Liver (tissue), 9 donors: ENCODE measurements around the gene LMTK3. TPM values are rescaled to one million over a fixed set of nuclear protein-coding genes. Genes with fewer than 3 reads are reported as not detected.

ENCODE experiments used
- DNase-seq: peaks from one replicate; pipeline ENCODE4 v3.0.0-alpha.2; 2017; ENCODE audit warnings: low spot score
- H3K27ac ChIP-seq, 2 donors: one replicate each; pipeline ENCODE4 v1.7.0; 2013; ENCODE audit warnings: inconsistent platforms in 2 of 2, low read length in 2 of 2, control low read depth in 1 of 2, low read depth in 1 of 2, mild to moderate bottlenecking in 1 of 2
- H3K27me3 ChIP-seq, 4 donors: one replicate each; pipeline versions ENCODE4 v1.6.1 to v1.7.0; 2013; ENCODE audit warnings: low read length in 3 of 4, inconsistent platforms in 1 of 4, mild to moderate bottlenecking in 1 of 4, moderate library complexity in 1 of 4; ENCODE audit not compliant: control insufficient read depth in 4 of 4, insufficient read depth in 4 of 4
- H3K36me3 ChIP-seq, 4 donors: one replicate each; pipeline versions ENCODE4 v1.6.1 to v1.7.0; 2013; ENCODE audit warnings: low read length in 3 of 4, mild to moderate bottlenecking in 3 of 4, low read depth in 1 of 4, moderate library complexity in 1 of 4; ENCODE audit not compliant: control insufficient read depth in 4 of 4, insufficient read depth in 3 of 4
- H3K4me1 ChIP-seq, 4 donors: one replicate each; pipeline versions ENCODE4 v1.6.1 to v1.7.0; 2013; ENCODE audit warnings: low read length in 3 of 4, mild to moderate bottlenecking in 3 of 4, moderate library complexity in 1 of 4; ENCODE audit not compliant: control insufficient read depth in 4 of 4, insufficient read depth in 4 of 4
- H3K4me3 ChIP-seq, 3 donors: one replicate each; pipeline versions ENCODE4 v1.6.1 to v1.7.0; 2013; ENCODE audit warnings: low read length in 3 of 3, control low read depth in 1 of 3, low read depth in 1 of 3, mild to moderate bottlenecking in 1 of 3
- H3K9ac ChIP-seq, 2 donors: one replicate each; pipeline ENCODE4 v1.7.0; 2013; ENCODE audit warnings: low read length in 2 of 2, mild to moderate bottlenecking in 2 of 2, moderate library complexity in 2 of 2, control low read depth in 1 of 2, low read depth in 1 of 2
- H3K9me3 ChIP-seq, 4 donors: one replicate each; pipeline versions ENCODE4 v1.6.1 to v1.7.0; 2013; ENCODE audit warnings: low read length in 3 of 4; ENCODE audit not compliant: control insufficient read depth in 4 of 4
- EGR1 ChIP-seq, 2 donors: IDR thresholded peaks; 2 replicates each; pipeline ENCODE4 v1.6.1; 2016 to 2018; ENCODE audit warnings: antibody characterized with exemption in 2 of 2, low read depth in 2 of 2
- FOXA1 ChIP-seq: IDR thresholded peaks from 2 replicates; pipeline ENCODE4 v1.6.1; 2016; ENCODE audit warnings: antibody characterized with exemption
- HNF4A ChIP-seq, 2 donors: conservative IDR thresholded peaks; 2 replicates each; pipeline ENCODE4 v1.6.1; 2016; ENCODE audit warnings: antibody characterized with exemption in 2 of 2, mild to moderate bottlenecking in 2 of 2
- HNF4G ChIP-seq: IDR thresholded peaks from 2 replicates; pipeline ENCODE4 v1.6.1; 2016; ENCODE audit warnings: antibody characterized with exemption
- NR2F2 ChIP-seq: IDR thresholded peaks from 2 replicates; pipeline ENCODE4 v1.6.1; 2016; ENCODE audit warnings: antibody characterized with exemption
- YY1 ChIP-seq: IDR thresholded peaks from 2 replicates; pipeline ENCODE4 v1.6.1; 2016; ENCODE audit warnings: antibody characterized with exemption, mild to moderate bottlenecking
- WGBS: extraction: QIAGEN DNeasy Blood & Tissue Kit; methylation state at CpG from one replicate; pipeline ENCODE4 v1.1.7; 2013; 5-methylcytosine and 5-hydroxymethylcytosine counted together
- polyA plus RNA-seq, 2 donors: library from polyadenylated mRNA; stranded (reverse) in 1 of 2; unstranded in 1 of 2; fragments of 200-250 nt in 1 of 2; fragments of >200 nt in 1 of 2; fragmentation: Nextera tagmentation in 1 of 2; extraction: Ambion mirVana in 1 of 2; gene quantifications; one replicate each; pipeline versions ENCODE4 v1.2.1 to v1.2.3, GENCODE V29; 2013 to 2015
- total RNA-seq, 2 donors: library from RNA; depleted of rRNA; stranded (reverse); fragments of >200 nt; gene quantifications; one replicate each; pipeline ENCODE4 v1.2.3, GENCODE V29; 2014
- TF ChIP-seq, protein P1 (sequence below): IDR thresholded peaks from 2 replicates; pipeline ENCODE4 v1.6.1; 2016; ENCODE audit warnings: antibody characterized with exemption, mild to moderate bottlenecking
- TF ChIP-seq, protein P2 (sequence below): IDR thresholded peaks from 2 replicates; pipeline ENCODE4 v1.6.1; 2016; ENCODE audit warnings: antibody characterized with exemption
- TF ChIP-seq, protein P3 (sequence below): IDR thresholded peaks from 2 replicates; pipeline ENCODE4 v1.6.1; 2016; ENCODE audit warnings: antibody characterized with exemption
- TF ChIP-seq, protein P4 (sequence below): fragments of 150-350 bp; IDR thresholded peaks from 2 replicates; pipeline ENCODE4 v1.5.1; 2017; ENCODE audit warnings: improper control_type of control experiment, low read depth, low read length; ENCODE audit not compliant: missing input control
- donor health status: healthy.
- donor health status: healthy.
- donor health status: healthy.
- donor health status: healthy.
- donor health status: healthy.

Gene LMTK3
- total and polyA plus RNA-seq, 4 donors: 0.08 TPM; not detected in 2

DNA sequence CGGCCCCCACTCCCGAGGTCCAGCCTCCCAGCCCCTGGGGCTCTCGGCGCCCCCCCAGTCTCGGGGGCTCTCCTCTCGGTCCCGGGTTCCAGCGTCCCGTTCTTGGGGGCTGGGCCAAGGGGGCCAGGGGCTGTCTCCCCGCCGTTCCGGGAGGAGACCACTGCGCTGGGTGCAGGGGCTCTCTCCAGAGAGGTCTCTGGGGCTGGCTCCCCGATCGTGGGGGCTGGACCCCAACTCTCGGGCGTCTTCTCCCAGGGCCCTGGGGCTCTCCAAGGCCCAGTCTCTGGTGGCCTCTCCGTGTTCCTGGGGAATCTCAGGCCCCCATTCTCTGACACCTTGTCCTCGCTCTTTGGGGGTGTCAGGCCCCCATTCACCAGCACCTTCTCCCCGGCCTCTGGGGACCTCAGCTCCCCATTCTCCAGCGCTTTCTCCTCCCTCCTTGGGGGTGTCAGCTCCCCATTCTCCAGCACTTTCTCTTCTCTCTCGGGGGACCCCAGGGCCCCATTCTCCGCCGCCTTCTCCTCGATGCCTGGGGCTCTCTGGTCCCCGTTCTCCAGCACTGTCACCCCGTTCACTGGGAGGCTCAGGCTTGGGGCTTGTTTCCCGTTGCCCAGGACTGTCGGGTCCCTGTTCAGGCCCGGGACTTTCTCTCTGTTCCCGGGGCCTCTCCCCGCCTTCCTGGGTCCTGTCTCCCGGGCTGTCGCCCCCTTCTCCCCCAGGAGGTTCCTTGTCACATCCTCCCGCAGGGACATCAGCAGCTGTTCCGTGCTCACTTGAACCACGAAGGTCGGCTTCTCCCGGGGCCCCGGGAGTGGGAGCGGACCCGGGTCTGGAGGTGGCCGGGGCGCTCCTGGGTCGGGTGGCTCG lies 13.7 kb downstream of the LMTK3 start (continued):
- TF ChIP-seq, protein P1, sequence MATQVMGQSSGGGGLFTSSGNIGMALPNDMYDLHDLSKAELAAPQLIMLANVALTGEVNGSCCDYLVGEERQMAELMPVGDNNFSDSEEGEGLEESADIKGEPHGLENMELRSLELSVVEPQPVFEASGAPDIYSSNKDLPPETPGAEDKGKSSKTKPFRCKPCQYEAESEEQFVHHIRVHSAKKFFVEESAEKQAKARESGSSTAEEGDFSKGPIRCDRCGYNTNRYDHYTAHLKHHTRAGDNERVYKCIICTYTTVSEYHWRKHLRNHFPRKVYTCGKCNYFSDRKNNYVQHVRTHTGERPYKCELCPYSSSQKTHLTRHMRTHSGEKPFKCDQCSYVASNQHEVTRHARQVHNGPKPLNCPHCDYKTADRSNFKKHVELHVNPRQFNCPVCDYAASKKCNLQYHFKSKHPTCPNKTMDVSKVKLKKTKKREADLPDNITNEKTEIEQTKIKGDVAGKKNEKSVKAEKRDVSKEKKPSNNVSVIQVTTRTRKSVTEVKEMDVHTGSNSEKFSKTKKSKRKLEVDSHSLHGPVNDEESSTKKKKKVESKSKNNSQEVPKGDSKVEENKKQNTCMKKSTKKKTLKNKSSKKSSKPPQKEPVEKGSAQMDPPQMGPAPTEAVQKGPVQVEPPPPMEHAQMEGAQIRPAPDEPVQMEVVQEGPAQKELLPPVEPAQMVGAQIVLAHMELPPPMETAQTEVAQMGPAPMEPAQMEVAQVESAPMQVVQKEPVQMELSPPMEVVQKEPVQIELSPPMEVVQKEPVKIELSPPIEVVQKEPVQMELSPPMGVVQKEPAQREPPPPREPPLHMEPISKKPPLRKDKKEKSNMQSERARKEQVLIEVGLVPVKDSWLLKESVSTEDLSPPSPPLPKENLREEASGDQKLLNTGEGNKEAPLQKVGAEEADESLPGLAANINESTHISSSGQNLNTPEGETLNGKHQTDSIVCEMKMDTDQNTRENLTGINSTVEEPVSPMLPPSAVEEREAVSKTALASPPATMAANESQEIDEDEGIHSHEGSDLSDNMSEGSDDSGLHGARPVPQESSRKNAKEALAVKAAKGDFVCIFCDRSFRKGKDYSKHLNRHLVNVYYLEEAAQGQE: no peak
- TF ChIP-seq YY1 (no peak), FOXA1 (no peak), HNF4G (no peak), EGR1 (IDR thresholded peaks at IDR 0.05; ENCODE audit: low read depth in 2 of 2) (no peak)
- TF ChIP-seq, protein P2, sequence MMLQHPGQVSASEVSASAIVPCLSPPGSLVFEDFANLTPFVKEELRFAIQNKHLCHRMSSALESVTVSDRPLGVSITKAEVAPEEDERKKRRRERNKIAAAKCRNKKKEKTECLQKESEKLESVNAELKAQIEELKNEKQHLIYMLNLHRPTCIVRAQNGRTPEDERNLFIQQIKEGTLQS: no peak

DNA sequence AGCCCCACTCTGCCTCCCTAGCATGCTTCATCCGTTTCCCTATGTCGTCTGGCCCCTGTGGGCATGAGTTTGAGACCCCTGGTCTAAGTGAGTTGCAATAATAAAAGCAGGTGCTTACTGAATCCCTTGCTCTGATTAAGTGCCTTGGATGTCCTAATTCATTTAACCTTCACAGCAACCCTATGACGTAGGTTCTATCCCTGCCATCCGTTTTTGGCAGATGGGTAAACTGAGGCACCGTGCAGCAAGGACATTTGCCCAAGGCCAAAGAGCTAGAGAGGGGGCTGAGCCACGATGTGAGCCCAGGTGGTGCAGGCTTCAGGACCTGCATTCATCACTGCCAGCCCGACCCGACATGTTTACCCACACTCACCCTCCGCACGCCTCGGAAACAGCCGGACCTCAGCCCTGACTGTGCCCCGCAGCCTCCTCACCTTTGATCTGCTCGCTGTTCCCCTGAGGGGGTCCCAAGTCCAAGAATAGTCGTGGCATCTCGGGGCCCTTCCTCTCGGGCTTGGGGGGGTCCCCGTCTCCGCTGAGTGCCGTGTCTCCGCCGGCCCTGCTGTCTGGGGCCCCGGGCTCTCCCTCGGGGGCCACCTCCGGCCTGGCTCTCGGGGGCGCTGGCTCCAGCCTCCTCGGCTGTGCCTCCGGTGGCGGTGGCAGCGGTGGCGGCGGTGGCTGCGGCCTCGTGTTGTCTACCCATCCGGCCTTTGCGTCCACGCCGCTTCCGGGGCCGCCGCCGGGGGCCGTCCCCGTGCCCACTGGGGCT lies 14.5 kb downstream of the LMTK3 start:
- Histone ChIP-seq H3K9ac (no peak overlapping the region), H3K27ac (no peak overlapping the region), H3K4me1 (peaks cover 0 to 9% (median 5%) of the 10 kb centered on the region in 4 donors), H3K36me3 (no peaks in the 10 kb centered on the region), H3K9me3 (no peaks in the 10 kb centered on the region), H3K27me3 (peaks cover 0 to 5% (median 3%) of the 10 kb centered on the region in 4 donors), H3K4me3 (no peak overlapping the region)
- DNase-seq: no peak
- WGBS: 46% methylated on average over 45 of the region's 45 CpGs
- TF ChIP-seq NR2F2 (no peak), FOXA1 (no peak), HNF4A (conservative IDR thresholded peaks at IDR 0.05) (no peak), HNF4G (no peak)
- TF ChIP-seq, protein P3, sequence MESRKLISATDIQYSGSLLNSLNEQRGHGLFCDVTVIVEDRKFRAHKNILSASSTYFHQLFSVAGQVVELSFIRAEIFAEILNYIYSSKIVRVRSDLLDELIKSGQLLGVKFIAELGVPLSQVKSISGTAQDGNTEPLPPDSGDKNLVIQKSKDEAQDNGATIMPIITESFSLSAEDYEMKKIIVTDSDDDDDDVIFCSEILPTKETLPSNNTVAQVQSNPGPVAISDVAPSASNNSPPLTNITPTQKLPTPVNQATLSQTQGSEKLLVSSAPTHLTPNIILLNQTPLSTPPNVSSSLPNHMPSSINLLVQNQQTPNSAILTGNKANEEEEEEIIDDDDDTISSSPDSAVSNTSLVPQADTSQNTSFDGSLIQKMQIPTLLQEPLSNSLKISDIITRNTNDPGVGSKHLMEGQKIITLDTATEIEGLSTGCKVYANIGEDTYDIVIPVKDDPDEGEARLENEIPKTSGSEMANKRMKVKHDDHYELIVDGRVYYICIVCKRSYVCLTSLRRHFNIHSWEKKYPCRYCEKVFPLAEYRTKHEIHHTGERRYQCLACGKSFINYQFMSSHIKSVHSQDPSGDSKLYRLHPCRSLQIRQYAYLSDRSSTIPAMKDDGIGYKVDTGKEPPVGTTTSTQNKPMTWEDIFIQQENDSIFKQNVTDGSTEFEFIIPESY: no peak
- TF ChIP-seq, protein P4, sequence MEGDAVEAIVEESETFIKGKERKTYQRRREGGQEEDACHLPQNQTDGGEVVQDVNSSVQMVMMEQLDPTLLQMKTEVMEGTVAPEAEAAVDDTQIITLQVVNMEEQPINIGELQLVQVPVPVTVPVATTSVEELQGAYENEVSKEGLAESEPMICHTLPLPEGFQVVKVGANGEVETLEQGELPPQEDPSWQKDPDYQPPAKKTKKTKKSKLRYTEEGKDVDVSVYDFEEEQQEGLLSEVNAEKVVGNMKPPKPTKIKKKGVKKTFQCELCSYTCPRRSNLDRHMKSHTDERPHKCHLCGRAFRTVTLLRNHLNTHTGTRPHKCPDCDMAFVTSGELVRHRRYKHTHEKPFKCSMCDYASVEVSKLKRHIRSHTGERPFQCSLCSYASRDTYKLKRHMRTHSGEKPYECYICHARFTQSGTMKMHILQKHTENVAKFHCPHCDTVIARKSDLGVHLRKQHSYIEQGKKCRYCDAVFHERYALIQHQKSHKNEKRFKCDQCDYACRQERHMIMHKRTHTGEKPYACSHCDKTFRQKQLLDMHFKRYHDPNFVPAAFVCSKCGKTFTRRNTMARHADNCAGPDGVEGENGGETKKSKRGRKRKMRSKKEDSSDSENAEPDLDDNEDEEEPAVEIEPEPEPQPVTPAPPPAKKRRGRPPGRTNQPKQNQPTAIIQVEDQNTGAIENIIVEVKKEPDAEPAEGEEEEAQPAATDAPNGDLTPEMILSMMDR: no peak
